Stimulated activated CD4-positive, alpha-beta T cell treated with anti-CD3 and anti-CD28 coated beads, Interleukin-15, amount 100 ng/mL, for 24 hours (primary cell): ENCODE measurements around the gene SPACA6.
"Not testable (repeated sequence)": the region's sequence is repeated elsewhere in the genome, so short reads cannot be mapped to it uniquely, and the experiment has no call there.

ENCODE experiments used
- DNase-seq: peaks from one replicate; pipeline ENCODE4 v3.0.0-alpha.2; 2020

SPACA6 gene

GRCh38 chr19:51693260-51693659, at the start of gene SPACA6:
TSS of gene SPACA6 (plus strand) at chr19:51693330. CDS start at chr19:51693527, 197 bp downstream.
- DNase-seq, result no peak

GRCh38 chr19:51644636-51645271, 48.4 kb upstream of the SPACA6 start:
- no peak for DNase-seq

GRCh38 chr19:51646730-51647129, 46.4 kb upstream of the SPACA6 start, which contains the start of gene SIGLEC14:
TSS of gene SIGLEC14 (minus strand) at chr19:51646825. CDS start at chr19:51646759, 66 bp downstream.
- DNase-seq, result not testable (repeated sequence)

GRCh38 chr19:51647318-51647717, 45.8 kb upstream of the SPACA6 start:
- DNase-seq, result no peak

GRCh38 chr19:51651216-51651846, 41.8 kb upstream of the SPACA6 start:
- DNase-seq, result no peak

GRCh38 chr19:51652266-51652665, 40.9 kb upstream of the SPACA6 start:
- no peak for DNase-seq

- DNase-seq, result no peak
Measured at GRCh38 chr19:51653162-51653561, 40.0 kb upstream of the SPACA6 start.

GRCh38 chr19:51654783-51655182, 38.3 kb upstream of the SPACA6 start:
- no peak for DNase-seq

- DNase-seq, result peak; percentile 83
Measured at GRCh38 chr19:51660975-51661600, 32.0 kb upstream of the SPACA6 start.

GRCh38 chr19:51663650-51664049, 29.5 kb upstream of the SPACA6 start:
- DNase-seq, result no peak

- no peak for DNase-seq
Measured at GRCh38 chr19:51664131-51664530, 29.0 kb upstream of the SPACA6 start.

GRCh38 chr19:51664997-51665396, 28.1 kb upstream of the SPACA6 start:
- DNase-seq, result no peak

GRCh38 chr19:51668216-51668615, 24.9 kb upstream of the SPACA6 start:
- no peak for DNase-seq

GRCh38 chr19:51675911-51676565, 17.1 kb upstream of the SPACA6 start:
- not testable (repeated sequence) for DNase-seq

- DNase-seq, result peak; percentile 27
Measured at GRCh38 chr19:51676566-51677083, 16.5 kb upstream of the SPACA6 start.

GRCh38 chr19:51680474-51680873, 12.7 kb upstream of the SPACA6 start:
- DNase-seq, result no peak

GRCh38 chr19:51681286-51681941, 11.7 kb upstream of the SPACA6 start:
- no peak for DNase-seq

GRCh38 chr19:51686171-51686570, 7.0 kb upstream of the SPACA6 start:
- no peak for DNase-seq

GRCh38 chr19:51687791-51688670, 5.1 kb upstream of the SPACA6 start:
- DNase-seq, result no peak

GRCh38 chr19:51688671-51689571, 4.2 kb upstream of the SPACA6 start:
- peak; percentile 40 for DNase-seq
